ENCODE results near the gene AFP.

DNA sequence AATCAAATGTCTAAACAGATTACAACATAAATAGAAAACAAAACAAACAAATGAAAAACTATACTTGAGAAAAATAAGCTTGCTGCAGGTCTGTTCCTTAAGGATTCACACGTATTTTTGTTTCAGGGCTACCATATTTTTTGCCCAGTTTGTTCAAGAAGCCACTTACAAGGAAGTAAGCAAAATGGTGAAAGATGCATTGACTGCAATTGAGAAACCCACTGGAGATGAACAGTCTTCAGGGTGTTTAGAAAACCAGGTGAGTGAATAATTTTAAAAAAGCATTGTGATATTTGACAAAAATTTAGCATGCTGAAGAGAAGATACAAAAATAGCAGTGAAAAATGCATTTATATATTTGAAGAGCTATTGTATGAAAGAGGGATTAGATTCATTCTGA lies 2.0 kb downstream of the AFP start:
- TF ChIP-seq POLR2A (IDR thresholded peaks at IDR 0.05; ENCODE audit: low read depth, low read length) = no peak
- no peak for TF ChIP-seq POLR2AphosphoS5 (IDR thresholded peaks at IDR 0.05; ENCODE audit: low read depth, low read length)
